Measurements from ENCODE around the gene SCARB1.

Gene SCARB1

DNA sequence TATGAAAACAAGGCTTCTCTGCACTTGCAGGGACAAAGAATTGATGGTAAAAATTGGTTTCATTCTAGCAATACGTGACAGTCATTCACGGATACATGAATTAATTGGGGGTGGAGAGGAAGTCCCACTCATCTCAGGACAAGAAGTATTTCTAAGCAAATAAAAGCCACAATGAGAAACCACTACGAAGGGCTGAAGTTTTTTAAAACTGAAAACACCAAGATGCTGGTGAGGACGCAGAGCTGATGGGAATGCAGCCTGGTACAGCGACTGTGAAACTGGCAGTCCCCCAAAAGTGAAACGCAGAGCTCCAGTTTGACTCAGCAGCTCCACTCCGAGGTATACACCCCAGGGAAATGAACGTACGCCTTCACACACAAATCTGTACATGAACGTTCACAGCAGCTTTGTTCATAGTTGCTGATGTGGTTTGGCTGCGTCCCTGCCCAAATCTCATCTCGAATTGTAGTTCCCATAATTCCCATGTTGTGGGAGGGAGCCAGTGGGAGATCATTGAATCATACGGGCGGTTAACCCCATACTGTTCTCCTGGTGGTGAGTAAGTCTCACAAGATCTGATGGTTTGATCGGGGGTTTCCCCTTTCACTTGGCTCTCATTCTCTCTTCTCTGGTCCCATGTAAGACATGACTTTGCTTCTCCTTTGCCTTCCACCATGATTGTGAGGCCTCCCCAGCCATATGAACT lies 89.0 kb downstream of the SCARB1 start:
- peak; percentile 87 for DNase-seq (ENCODE audit: low read depth)

DNA sequence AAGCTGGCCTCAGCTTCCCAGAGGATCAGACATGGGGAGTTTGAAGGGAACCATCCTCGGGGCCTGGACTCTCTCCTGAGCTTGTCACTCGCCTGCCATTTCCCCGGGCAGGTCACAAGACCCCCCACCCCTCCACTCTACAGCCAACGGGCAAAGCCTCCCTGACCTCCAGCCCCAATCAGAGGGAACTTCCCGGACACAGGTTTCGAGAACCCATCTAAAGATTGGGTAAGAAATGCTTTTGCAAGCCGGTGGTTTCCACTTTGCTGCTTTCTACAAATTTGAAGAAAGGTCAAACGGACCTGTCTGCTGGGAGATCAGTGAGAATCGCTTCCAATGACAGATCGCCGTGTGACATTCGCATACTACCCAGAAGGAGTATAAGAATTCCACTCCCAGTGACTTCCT lies 89.6 kb downstream of the SCARB1 start:
- no peak for DNase-seq (ENCODE audit: low read depth)

DNA sequence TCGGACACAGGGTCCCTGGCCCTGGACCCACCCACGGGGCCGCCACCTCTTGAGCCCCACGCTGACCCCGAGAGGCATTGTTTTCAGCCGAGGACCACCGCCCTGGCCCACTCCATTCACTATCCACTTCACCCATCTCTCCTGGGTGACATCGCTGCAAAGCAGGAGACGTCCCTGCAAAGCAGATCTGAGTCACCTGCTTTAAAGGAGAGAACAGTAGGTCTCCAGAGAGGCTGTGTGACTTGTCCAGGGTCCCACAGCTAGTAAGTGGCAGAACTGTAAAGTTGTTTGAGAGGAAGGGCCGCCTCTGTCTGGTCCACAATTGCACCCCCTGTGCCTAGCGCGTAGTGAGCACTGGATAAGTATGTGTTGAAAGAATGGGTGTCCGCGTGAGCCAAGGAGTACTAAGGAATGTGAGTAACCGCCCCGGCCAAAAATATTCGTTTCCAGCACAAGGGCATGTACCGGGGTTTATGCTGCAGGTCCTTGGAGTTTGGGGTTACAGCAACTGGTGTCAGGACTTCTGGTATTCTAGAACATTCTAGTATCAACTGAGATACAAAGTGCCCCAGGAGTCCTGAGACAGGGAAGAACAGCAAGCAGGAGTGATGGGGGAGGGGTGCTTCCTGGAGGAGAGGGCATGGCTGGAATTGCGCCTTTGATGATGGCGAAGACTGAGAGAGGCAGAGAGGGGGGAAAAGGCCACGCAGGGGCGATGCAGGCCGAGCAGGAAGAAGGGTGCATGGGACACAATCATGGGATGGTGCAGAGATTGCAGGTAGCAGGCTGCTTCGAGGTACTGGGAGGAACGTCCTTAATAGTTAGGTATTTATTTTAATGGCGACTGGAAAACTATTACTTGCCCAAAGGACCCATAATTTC lies 91.1 kb downstream of the SCARB1 start:
- DNase-seq (ENCODE audit: low read depth), result no peak

DNA sequence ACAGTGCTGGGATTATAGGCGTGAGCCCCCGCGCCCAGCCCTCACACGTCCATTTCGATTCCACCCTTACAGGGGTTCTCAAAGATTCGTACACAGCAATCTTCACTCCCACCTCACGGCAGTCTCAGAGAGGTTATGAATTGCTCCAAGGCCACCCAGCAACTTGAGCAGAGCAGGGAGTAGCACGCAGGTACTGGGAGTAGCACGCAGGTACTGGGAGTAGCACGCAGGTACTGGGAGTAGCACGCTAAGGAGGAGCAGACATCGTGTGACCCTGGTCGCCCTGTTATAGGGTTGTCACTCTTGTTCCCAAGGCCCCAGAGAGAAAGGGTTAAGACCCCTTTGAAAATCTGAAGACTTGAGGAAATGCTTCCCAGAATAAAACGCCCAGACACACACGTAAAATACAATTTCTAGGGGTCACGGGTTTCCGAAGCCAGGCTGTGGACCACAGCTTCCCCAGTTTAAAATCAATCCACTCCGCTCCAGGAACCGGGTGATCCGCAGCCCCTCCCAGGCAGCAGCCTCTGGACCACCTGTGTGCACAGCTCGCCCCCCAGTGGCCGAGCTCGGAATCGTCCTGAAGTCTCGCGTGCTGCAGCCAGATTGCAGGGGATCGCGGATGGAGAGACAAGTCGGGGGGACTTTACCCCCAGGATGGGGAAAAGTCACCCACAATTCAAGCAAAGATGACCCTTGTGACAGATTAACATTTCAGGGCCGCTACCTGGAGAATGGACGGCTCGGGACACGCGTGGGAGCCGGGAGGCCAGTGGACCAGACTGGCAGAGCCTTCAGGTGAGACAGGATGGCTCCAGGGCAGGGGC lies 92.0 kb downstream of the SCARB1 start:
- no peak for DNase-seq (ENCODE audit: low read depth)

- no peak for DNase-seq (ENCODE audit: low read depth)
These were observed 92.9 kb downstream of the SCARB1 start for GRCh38 chr12:124770728-124771127.

DNA sequence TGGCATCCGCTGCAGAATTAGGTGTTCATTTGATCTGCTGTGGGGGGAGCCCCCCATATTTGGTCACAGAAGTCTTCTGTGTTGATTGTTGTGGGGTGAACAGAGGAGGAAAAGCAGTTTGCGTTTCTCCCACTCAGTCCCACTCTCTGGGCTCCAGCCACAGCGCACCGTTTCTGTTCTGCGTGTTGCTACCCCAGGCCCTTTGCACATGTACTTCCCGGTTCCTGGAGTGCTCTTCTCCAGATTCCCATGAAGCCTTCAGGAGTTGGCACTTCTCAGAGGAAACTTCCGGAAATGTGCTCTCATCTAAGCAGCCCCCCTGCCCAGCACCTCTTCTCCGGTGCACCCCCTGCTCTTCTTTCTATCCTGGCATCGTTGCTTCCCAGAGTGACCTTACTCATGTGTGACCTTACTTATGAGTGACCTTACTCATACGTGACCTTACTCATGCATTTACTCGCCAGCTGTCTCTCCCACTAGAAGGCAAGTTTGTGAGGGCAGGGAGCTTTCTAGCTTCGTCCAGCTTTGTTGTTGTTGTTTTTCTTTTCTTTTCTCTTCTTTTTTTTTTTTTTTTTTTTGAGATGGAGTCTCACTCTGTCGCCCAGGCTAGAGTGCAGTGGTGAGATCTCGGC lies 93.7 kb downstream of the SCARB1 start:
- no peak for DNase-seq (ENCODE audit: low read depth)

DNA sequence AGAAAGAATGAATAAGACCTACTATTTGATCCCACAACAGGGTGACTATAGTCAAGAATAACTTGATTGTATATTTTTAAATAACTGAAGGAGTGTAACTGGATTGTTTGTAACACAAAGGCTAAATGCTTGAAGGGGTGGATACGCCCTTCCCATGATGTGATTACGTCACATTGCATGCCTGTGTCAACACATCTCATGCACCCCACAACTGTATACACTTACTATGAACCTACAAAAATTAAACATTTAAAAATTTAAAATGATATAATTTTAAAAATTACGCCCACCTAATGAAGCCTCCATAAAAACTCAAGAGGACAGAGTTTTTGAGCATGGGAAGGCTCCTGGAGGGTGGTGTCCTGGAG lies 94.5 kb downstream of the SCARB1 start:
- no peak for DNase-seq (ENCODE audit: low read depth)

- DNase-seq (ENCODE audit: low read depth), result no peak
These were observed 95.1 kb downstream of the SCARB1 start for GRCh38 chr12:124768452-124769162.

DNA sequence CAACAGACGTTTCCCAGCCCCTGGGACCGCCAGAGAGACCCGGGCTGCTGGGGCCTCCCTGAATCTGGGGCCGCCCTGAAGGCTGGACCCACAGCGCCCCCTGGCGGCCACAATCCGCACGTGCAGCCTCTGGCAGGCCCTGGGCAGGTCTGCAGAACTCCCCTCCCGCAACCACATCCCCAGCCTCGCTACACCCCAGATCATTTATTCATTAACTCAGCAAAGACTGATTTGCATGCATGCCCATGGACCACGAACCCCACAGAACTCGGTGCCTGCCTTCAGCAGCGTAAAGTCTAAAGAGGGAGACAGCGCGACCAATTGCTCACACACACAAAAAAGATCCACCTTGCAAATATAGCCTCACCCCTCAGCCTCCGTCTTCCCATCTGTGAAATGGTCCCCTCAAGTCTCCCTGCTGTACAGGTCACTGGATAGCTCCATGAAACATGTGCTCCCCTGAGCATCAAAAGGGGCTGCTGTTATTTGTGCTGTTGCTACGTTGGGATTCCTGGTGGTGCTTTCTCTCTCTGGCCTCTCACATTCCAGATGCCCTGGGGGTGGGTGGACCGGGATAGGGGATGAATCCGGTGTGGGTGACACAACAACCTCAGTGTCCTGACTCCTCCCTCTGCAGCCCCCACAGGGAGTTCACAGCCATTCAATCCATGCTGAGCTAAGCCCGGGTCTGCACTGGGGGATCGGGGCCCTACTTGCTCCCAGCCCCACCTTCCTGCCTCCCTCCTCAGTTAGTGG lies 96.4 kb downstream of the SCARB1 start:
- DNase-seq (ENCODE audit: low read depth), result no peak

DNA sequence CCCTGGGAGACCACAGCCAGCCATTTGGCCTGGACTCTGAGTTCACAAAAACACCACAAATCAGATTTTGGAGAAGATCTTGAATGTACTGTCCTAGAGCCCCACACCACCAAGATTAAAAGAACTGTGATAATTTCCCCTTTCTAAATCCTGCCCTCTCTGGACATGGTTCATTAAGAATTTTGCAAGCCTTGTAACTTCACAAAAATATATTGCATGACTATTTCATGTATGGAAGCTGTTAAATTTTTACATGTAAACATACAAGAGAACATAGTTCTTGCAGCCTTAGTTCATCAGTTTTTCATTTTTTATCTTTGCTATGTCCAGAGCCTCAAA lies 97.0 kb downstream of the SCARB1 start:
- no peak for DNase-seq (ENCODE audit: low read depth)

DNA sequence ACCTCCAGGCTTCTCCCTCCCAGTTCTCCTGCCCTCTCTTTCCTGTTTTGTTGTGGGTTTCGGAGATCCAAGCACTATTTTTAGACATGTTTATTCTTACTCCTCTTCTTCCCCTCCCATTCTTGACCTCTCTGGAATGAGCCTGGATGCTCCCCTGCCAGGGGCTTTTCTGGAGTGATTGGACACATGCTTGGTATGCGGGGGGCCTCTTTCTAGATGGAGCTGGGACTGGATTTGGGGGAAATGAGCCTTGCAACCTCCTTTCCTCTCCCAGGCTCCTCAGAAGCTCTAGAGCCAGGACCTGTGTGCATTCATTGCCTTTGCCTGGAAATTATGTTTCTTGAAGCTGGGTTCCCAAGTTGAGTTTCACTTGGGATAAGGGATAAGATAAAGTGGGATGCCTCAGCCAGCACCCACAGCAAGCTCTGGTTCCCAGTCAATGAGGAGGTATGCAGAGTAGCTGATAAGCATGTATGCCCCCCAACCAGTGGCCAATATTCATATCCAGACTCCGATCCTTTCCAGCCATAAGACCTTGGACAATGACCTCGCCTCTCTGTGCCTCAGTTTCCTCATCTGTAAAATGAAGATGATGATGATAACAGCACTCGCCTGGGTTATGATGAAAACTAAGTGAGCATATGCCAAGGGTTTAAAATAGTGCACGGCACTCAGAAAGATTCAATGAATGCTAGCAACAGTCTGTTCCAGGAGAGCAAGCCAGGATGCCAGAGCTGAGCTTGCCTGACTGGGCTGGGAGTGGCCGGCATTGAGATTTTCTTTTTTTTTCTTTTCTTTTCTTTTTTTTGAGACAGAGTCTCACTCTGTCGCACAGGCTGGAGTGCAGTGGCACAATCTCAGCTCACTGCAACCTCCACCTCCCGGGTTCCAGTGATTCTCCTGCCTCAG lies 97.8 kb downstream of the SCARB1 start:
- no peak for DNase-seq (ENCODE audit: low read depth)

DNA sequence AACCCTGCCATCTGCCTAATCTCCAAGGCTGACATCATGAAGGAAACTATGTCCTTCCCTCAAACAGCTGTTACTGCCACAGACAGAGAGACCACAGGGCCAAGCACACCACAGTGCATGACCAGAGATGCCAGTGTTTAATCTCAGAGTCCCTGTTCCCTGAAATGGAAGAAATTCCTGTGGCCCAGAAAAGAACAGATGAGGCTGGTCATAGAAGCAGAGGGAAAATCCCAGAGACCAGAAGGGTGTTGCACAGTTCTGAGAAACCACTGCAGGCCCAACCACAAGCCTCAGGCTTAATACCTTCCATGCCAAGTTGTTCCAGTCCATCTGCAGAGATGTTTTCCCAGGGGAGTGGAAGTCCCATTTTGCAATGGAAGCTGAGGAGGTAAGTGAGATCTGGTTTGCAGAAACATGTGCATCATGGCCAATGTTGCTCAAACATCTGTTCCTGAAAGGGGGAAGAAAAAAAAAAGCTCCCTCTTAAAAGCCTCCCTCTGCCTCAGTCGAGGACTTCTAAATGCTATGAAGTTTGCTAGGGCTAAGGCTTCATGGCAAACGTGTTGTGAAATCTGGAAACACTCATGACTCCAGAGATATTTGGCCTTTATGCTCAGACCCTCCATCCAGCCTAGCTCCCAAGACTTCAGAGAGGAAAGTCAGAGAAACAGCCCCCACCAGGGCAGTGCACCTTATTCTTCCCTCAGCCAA lies 98.6 kb downstream of the SCARB1 start:
- peak; percentile 98 for DNase-seq (ENCODE audit: low read depth)

- peak; percentile 62 for DNase-seq (ENCODE audit: low read depth)
These were observed 99.2 kb downstream of the SCARB1 start for GRCh38 chr12:124764451-124764850.

- DNase-seq (ENCODE audit: low read depth), result no peak
These were observed 100.1 kb downstream of the SCARB1 start for GRCh38 chr12:124763594-124763979.

DNA sequence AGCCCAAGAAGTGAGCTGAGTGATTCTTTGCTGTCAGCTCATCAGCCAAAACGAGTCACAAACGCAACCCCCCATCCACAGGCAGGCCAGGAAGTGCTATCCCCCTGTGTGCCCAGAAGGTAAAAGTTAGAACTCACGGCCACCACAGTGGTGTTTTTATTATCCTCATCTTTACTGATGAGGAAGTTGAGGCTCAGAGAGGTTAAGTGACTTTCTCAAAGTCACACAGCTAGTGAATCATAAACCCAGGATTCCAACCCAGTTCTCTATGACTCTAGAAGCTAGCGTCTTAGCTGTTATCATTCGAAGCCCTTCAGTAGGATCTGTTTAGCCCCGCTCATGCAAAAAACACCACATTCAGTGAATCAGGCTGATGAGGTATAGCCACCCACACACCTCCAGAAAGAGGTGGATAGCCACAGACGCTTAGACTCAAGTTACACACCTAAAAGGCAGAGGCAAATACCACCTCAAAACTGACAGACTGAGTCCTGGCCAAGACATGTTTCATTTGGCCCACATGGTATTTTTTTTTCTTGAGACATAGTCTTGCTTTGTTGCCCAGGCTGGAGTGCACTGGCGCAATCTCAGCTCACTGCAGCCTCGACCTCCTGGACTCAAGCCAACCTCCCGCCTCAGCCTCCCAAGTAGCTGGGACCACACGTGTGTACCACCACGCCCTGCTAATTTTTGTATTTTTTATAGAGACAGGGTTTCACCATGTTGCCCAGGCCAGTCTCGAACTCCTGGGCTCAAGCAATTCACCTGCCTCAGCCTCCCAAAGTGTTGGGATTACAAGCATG lies 100.7 kb downstream of the SCARB1 start:
- DNase-seq (ENCODE audit: low read depth), result no peak

DNA sequence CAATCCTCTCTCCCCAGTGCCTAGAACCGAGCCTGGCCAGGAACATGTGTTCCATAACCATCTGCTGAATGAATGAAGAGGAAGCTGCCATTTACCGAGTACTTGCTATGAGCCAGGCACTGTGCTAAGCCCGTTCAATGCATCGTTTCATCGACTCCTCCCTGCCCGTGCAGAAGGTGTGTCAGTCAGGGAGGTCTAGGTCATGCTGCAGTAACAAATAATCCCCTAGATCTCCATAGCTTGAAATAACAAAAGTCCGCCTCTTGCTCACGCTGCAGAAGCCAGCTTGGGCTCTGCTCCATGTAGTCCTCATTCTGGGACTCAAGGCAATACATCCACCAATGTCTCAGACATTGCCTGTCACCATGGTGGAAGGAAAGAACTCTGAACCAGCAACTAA lies 101.3 kb downstream of the SCARB1 start:
- no peak for DNase-seq (ENCODE audit: low read depth)

DNA sequence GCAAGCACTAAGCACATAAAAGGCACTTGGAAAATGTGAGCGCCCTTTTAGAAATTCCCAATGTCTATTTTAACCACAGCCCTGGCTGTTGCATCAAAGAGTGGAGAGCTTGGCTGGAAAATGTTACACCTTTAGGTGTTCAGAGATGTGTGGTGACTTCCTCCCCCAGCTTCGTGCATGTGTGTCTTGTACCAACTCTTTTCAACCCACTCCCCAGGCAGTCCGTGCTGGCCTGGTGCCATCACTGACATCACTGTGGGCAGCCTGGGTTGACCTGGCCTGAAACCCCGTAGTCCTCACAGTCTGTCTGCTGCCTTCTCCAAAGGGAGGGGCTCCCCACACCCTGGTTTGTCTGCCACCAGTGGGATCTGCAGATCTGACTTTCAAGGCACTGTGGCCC lies 101.8 kb downstream of the SCARB1 start:
- DNase-seq (ENCODE audit: low read depth), result no peak

DNA sequence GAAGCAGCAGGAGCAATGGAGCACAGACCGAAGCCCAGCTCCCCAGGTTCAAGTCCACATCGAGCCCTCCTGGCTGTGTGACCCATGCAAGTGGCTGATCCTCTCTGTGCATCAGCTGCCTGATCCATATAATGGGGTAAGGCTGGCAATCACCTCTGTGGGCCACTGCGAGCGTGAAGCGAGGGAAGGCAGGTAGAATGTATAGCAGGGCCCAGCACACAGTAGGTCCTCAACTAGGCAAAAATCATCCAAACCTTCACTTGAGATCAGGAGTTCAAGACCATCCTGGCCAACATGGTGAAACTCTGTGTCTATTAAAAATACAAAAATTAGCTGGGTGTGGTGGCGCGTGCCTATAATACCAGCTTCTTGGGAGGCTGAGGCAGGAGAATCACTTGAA lies 102.6 kb downstream of the SCARB1 start:
- no peak for DNase-seq (ENCODE audit: low read depth)

Data from GM04503 (cell line).